ENCODE data around the gene CGAS. TPM values are rescaled to one million over a fixed set of nuclear protein-coding genes. Genes with fewer than 3 reads are reported as not detected.
"Not testable (repeated sequence)": the region's sequence is repeated elsewhere in the genome, so short reads cannot be mapped to it uniquely, and the experiment has no call there.

Gene CGAS
- polyA plus RNA-seq, 6 donors from 2014 or later = 2.4 to 15.0 (median 10.3) TPM

DNA sequence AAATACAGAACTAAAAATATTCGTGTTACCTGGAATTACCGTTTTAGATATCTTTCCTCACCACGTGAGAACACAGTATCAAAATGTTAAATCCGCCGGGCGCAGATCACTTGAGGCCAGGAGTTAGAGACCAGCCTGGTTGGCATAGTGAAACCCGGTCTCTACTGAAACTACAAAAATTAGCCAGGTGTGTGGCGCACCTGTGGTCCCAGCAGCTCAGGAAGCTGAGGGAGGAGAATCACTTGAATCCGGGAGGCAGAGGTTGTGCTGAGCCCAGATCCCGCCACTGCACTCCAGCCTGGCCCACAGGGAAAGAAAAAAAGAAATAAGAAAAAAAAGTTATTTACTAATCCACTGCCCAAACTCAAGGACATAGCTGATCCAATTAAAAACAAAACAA is 62.2 kb downstream of the CGAS start:
- H3K9me3 Mint-ChIP-seq = no peaks in the 10 kb centered on the region
- H3K27ac Mint-ChIP-seq = no peak overlapping the region
- no peak for ATAC-seq (ENCODE audit: low read depth in 2 of 2)
- no peak for DNase-seq
- H3K27me3 Mint-ChIP-seq = peaks cover 0 to 13% (median 0%) of the 10 kb centered on the region in 3 donors
- H3K36me3 Mint-ChIP-seq = no peaks in the 10 kb centered on the region
- peaks cover 0 to 14% (median 9%) of the 10 kb centered on the region in 3 donors for H3K4me1 Mint-ChIP-seq
- H3K4me3 Mint-ChIP-seq = peak overlapping the region in 2 of 8 donors; percentile 51 to 86

DNA sequence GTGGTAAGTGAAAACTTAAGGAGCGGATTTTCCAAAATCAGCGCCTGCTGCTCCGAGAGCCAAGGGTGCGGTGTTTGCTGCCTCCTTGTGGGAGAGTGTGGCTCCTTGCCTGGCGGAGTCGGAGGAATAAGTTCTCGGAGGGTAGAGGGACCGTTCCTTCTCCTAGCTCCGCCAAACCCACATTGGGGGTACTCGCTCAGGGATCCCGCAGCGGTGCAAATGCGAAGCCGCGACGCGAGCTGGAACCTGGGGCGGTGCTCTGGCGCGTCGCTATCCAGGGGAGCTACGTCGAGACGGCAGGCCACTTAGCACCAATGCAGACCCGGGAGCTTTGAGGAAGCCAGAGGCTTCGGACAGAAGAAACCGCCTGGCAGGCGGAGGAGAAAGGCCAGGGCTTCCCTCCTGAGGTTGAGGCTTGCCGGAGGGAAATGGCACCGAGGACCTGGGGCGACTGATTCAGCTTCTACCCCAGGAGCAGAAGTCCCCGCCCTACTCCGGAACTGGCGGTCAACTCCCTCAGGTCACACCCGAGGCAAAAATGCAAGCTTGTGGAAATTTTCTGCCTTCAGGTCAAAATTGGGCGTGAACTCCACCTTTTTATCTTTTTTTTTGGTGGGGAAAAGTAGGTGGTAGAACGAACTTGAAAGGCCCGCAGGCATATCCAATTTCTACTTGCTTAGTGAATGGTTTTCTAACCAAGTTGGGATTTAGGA is 63.1 kb downstream of the CGAS start:
- H3K9me3 Mint-ChIP-seq = no peaks in the 10 kb centered on the region
- H3K27me3 Mint-ChIP-seq = peaks cover 0 to 13% (median 0%) of the 10 kb centered on the region in 3 donors
- peak; percentile 75 to 82 for ATAC-seq (ENCODE audit: low read depth in 2 of 2)
- H3K36me3 Mint-ChIP-seq = no peaks in the 10 kb centered on the region
- H3K4me1 Mint-ChIP-seq = peaks cover 0 to 14% (median 9%) of the 10 kb centered on the region in 3 donors
- peak overlapping the region; percentile 82 to 93 (median 88) for H3K4me3 Mint-ChIP-seq
- H3K27ac Mint-ChIP-seq = peak overlapping the region in 3 of 6 donors; percentile 42 to 72 (median 56)
- peak; percentile 11 for DNase-seq

DNA sequence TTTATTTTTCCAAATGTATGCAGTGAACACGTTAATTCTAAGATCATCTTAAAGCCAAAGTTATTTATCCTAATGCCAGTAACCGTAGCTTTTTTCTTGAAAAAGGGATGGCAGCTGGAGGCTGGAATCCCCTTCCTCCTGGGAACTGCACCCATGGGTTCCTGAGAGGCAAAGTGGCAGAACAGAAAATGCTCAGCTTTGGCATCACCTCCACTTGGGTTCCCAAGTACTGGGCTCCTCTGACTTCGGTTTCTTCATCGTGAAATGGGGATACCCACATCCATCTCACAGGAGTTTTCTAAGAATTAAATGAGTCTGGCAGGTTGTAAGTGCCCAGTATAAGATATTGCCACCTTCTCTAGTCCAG is 63.7 kb downstream of the CGAS start:
- ATAC-seq (ENCODE audit: low read depth in 2 of 2) = peak; percentile 16 to 18
- Mint-ChIP-seq H3K27me3 (peaks cover 0 to 13% (median 0%) of the 10 kb centered on the region in 3 donors), H3K9me3 (no peaks in the 10 kb centered on the region), H3K27ac (peak overlapping the region in 2 of 6 donors; percentile 56 to 72), H3K4me1 (peaks cover 0 to 14% (median 9%) of the 10 kb centered on the region in 3 donors), H3K36me3 (no peaks in the 10 kb centered on the region), H3K4me3 (peak overlapping the region; percentile 82 to 93 (median 88))
- DNase-seq = no peak

DNA sequence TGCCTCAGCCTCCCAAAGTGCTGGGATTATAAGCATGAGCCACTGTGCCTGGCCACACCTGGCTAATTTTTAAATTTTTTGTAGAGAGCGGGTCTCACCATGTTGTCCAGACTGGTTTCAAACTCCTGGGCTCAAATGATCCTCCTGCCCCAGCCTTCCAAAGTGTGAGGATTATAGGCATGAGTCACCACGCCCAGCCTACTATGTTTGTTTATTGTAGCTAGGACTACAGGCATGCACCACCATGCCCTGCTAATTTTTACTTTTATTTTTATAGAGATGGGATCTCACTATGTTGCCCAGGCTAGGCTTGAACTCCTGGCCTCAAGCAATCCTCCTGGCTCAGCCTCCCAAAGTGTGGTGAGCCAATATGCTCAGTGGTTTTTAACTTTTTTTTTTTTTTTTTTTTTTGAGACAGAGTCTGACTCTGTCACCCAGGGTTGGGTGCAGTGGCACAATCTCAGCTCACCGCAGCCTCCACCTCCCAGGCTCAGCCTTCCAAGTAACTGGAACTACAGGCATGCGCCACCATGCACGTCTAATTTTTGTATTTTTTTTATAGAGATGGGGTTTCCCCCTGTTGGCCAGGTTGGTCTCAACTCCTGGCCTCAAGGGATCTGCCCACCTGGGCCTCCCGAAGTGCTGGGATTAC is 69.5 kb downstream of the CGAS start:
- H3K27me3 Mint-ChIP-seq = no peaks in the 10 kb centered on the region
- no peak overlapping the region for H3K27ac Mint-ChIP-seq

DNA sequence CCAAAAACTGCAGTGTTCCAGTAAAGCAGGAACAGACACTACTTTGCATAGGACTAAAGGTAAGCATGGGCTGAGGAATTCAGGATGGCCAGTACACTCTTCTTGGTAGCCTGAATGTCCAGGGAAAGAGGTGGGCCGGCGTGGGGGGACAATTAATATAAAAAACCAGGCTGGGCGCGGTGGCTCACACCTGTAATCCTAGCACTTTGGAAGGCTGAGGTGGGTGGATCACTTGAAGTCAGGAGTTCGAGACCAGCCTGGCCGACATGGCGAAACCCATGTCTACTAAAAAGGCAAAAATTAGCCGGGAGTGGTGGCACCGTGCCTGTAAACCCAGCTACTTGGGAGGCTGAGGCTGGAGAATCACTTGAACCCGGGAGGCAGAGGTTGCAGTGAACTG is 70.6 kb downstream of the CGAS start:
- H3K27ac Mint-ChIP-seq; H3K27me3 Mint-ChIP-seq; DNase-seq; ATAC-seq (ENCODE audit: low read depth in 2 of 2); H3K4me1 Mint-ChIP-seq; H3K36me3 Mint-ChIP-seq; H3K9me3 Mint-ChIP-seq: not testable (repeated sequence)
- H3K4me3 Mint-ChIP-seq = peak overlapping the region in 1 of 8 donors; percentile 10

More for the DNA sequence above, 69.5 kb downstream of the CGAS start:
- Mint-ChIP-seq H3K4me3 (no peak overlapping the region), H3K9me3 (no peaks in the 10 kb centered on the region), H3K36me3 (no peaks in the 10 kb centered on the region), H3K4me1 (peaks cover 0 to 2% (median 0%) of the 10 kb centered on the region in 3 donors)
- no peak for ATAC-seq (ENCODE audit: low read depth in 2 of 2)
- DNase-seq = no peak

DNA sequence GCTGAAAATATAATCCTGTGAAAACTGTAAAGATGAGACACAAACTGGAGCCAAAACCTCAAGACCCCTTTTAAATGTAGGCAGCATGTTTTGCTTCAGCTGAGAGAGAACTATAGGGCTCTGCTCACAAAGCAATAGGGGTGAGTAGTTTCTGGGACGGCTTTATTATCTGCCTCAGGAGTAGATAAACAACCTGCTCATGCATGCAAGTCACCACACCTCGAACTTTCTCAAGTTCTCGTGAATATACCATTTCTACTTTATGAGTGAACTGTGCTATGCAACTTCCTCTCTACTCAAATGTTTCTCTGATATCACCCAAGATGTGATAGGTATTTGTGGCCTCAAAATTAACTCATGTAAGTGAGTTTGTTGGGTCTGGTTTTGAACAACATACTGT is 74.9 kb downstream of the CGAS start:
- Mint-ChIP-seq H3K4me1 (peaks cover 0 to 9% (median 0%) of the 10 kb centered on the region in 3 donors), H3K36me3 (no peaks in the 10 kb centered on the region), H3K27me3 (no peaks in the 10 kb centered on the region), H3K9me3 (peaks cover 0 to 9% (median under 1%) of the 10 kb centered on the region in 7 donors), H3K27ac (no peak overlapping the region), H3K4me3 (no peak overlapping the region)
- DNase-seq = no peak
- ATAC-seq (ENCODE audit: low read depth in 2 of 2) = no peak

DNA sequence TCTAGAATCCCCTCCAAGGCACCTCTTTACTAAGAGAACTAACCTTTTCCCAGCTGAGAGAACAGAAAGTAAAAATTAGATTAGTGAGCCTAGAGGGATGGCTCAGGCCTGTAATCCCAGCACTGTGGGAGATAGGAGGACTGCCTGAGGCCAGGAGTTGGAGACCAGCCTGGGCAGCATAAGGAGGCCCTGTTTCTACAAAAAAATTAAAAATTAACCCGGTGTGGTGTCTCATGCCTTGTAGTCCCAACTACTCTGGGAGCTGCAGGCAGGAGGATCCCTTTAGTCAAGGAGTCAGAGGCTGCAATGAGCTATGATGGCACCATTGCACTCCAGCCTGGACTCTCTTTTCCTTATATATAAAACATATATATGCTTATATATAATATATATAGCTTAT is 76.9 kb downstream of the CGAS start:
- DNase-seq = no peak
- Mint-ChIP-seq H3K4me3 (no peak overlapping the region), H3K36me3 (peaks cover 0 to 7% of the 10 kb centered on the region in 2 donors), H3K27me3 (no peaks in the 10 kb centered on the region), H3K27ac (no peak overlapping the region), H3K4me1 (peaks cover 0 to 9% (median 0%) of the 10 kb centered on the region in 3 donors), H3K9me3 (peaks cover 0 to 21% (median 7%) of the 10 kb centered on the region in 7 donors)
- no peak for ATAC-seq (ENCODE audit: low read depth in 2 of 2)

Other genes with a start within 250 kb of the CGAS start
- gene KHDC1L, start 226.8 kb downstream of the CGAS start, polyA plus RNA-seq (ENCODE audit: low read depth in 6 of 6) = not detected
- 10 to 100 TPM in 1 of 6 donors, 1 to 10 TPM in 4, under 1 TPM in 1; 0.48 to 11.4 (median 2.6) TPM for gene KHDC1, start 189.1 kb downstream of the CGAS start, polyA plus RNA-seq (ENCODE audit: low read depth in 6 of 6)
- not detected for gene DPPA5, start 98.0 kb downstream of the CGAS start, polyA plus RNA-seq (ENCODE audit: low read depth in 6 of 6)
- gene KHDC3L, start 89.6 kb downstream of the CGAS start, polyA plus RNA-seq (ENCODE audit: low read depth in 6 of 6) = not detected
- under 1 TPM in 1 of 6 donors, not detected in 5; 0.35 TPM for gene OOEP, start 82.4 kb downstream of the CGAS start, polyA plus RNA-seq (ENCODE audit: low read depth in 6 of 6)
- 1 to 10 TPM in 2 of 6 donors, under 1 TPM in 3, not detected in 1; 0.28 to 2.2 (median 0.41) TPM for gene DDX43, start 57.5 kb downstream of the CGAS start, polyA plus RNA-seq (ENCODE audit: low read depth in 6 of 6)
- 10 to 100 TPM; 24.3 to 56.5 (median 30.8) TPM for gene MTO1, start 9.4 kb upstream of the CGAS start, polyA plus RNA-seq (ENCODE audit: low read depth in 6 of 6)
- over 10,000 TPM in 1 of 6 donors, 1,000 to 10,000 TPM in 5; 7,111 to 10,868 (median 8,890) TPM for gene EEF1A1, start 68.7 kb upstream of the CGAS start, polyA plus RNA-seq (ENCODE audit: low read depth in 6 of 6)
- gene SLC17A5, start 201.7 kb upstream of the CGAS start, polyA plus RNA-seq (ENCODE audit: low read depth in 6 of 6) = 1 to 10 TPM in 5 of 6 donors, under 1 TPM in 1; 0.40 to 6.0 (median 5.6) TPM
- gene CD109, start 243.9 kb upstream of the CGAS start, polyA plus RNA-seq (ENCODE audit: low read depth in 6 of 6) = under 1 TPM in 1 of 6 donors, not detected in 5; 0.07 TPM